GM12878 (cell line): ENCODE data around the gene GAS2L2. TPM values are rescaled to one million over a fixed set of nuclear protein-coding genes. Genes with fewer than 3 reads are reported as not detected.

Experiments used
- ATAC-seq: fragments of 200-7000 bp; cut with Tn5 transposase; 3 replicates; pipeline ENCODE4 v1.9.1; 2020; ENCODE audit warnings: mild to moderate bottlenecking, moderate library complexity
- BruUV-seq: library from RNA; stranded (reverse); fragments of 400-500 nt; replicated peaks from 2 replicates; lab custom pipeline; 2021; lab: Mats Ljungman, UMichigan
- CTCF ChIA-PET: fragments of 300-600 bp; sonication (Branson Sonifier 250); formaldehyde crosslinking; extraction: SDS; loops from one replicate; lab custom pipeline; 2021; ENCODE audit warnings: inconsistent platforms; lab: Yijun Ruan, JAX
- POLR2A ChIA-PET: fragments of 350-600 bp; formaldehyde crosslinking; extraction: SDS; loops from one replicate; lab custom pipeline; 2021; ENCODE audit warnings: inconsistent platforms; lab: Charles Lee
- RAD21 ChIA-PET: fragments of 300-600 bp; sonication (Branson Sonifier 250); formaldehyde crosslinking; loops from one replicate; lab custom pipeline; 2023; ENCODE audit warnings: antibody characterized with exemption; ENCODE audit not compliant: unreplicated experiment; lab: Charles Lee
- SMC1A ChIA-PET: fragments of 300-600 bp; sonication (Branson Sonifier 250); formaldehyde crosslinking; loops from one replicate; lab custom pipeline; 2023; ENCODE audit not compliant: unreplicated experiment, uncharacterized antibody; lab: Charles Lee
- DNase-seq: peaks from one replicate; pipeline ENCODE4 v3.0.0-alpha.2; 2011; ENCODE audit warnings: low read depth, low spot score
- FAIRE-seq: peaks from 3 replicates; lab custom pipeline; 2011; peaks lifted over from hg19 to GRCh38; lab: Jason Lieb, UNC
- H2AFZ ChIP-seq: 2 replicates; pipeline ENCODE4 v1.6.0; 2011; ENCODE audit warnings: low read depth, low read length, control low read depth; ENCODE audit not compliant: control insufficient read depth
- H3K27ac ChIP-seq: 2 replicates; pipeline ENCODE4 v1.5.1; 2011; ENCODE audit warnings: control low read depth; ENCODE audit not compliant: control insufficient read depth, insufficient read depth
- H3K27me3 ChIP-seq, 2 experiments: replicated peaks in 1 of 2; 2 replicates each; pipeline versions ENCODE4 v1.6.0 to v1.6.1; 2011; ENCODE audit warnings: low read length in 1 of 2; ENCODE audit not compliant: control insufficient read depth in 2 of 2, insufficient read depth in 2 of 2
- H3K36me3 ChIP-seq, 2 experiments: 2 replicates each; pipeline ENCODE4 v1.5.1; 2011; ENCODE audit warnings: low read length in 1 of 2; ENCODE audit not compliant: control insufficient read depth in 2 of 2, insufficient read depth in 2 of 2
- H3K4me1 ChIP-seq: 2 replicates; pipeline ENCODE4 v1.6.1; 2011; ENCODE audit warnings: mild to moderate bottlenecking, low read length, moderate library complexity, mixed read lengths; ENCODE audit not compliant: control insufficient read depth, insufficient read depth
- H3K4me2 ChIP-seq: 2 replicates; pipeline ENCODE4 v1.6.0; 2011; ENCODE audit warnings: control low read depth; ENCODE audit not compliant: control insufficient read depth, insufficient read depth
- H3K4me3 ChIP-seq: fragments of 200-600 bp; sonication (generic); 2 replicates; pipeline ENCODE4 v1.5.1; 2016
- H3K79me2 ChIP-seq: 2 replicates; pipeline ENCODE4 v1.6.0; 2011; ENCODE audit warnings: low read length; ENCODE audit not compliant: control insufficient read depth, insufficient read depth
- H3K9ac ChIP-seq: 2 replicates; pipeline ENCODE4 v1.8.0; 2011; ENCODE audit warnings: low read length, control low read depth, mixed read lengths; ENCODE audit not compliant: control insufficient read depth, insufficient read depth
- H3K9me3 ChIP-seq: replicated peaks from 3 replicates; pipeline ENCODE4 v1.5.1; 2011; ENCODE audit warnings: mild to moderate bottlenecking, low read length; ENCODE audit not compliant: control insufficient read depth, insufficient read depth
- H4K20me1 ChIP-seq: 2 replicates; pipeline ENCODE4 v1.6.0; 2011; ENCODE audit not compliant: control insufficient read depth, insufficient read depth
- BCL11A ChIP-seq: IDR thresholded peaks from 2 replicates; pipeline ENCODE4 v1.6.1; 2011; ENCODE audit warnings: low read depth, low read length
- EED ChIP-seq: sonication (generic); IDR thresholded peaks from 2 replicates; pipeline ENCODE4 v1.6.1; 2016; ENCODE audit warnings: antibody characterized with exemption, low read depth
- ESRRA ChIP-seq: IDR thresholded peaks from 2 replicates; pipeline ENCODE4 v1.6.1; 2012; ENCODE audit warnings: mild to moderate bottlenecking, low read length, improper control_type of control experiment
- HDAC6 ChIP-seq: fragments of 200-600 bp; sonication (generic); IDR thresholded peaks from one replicate; pipeline ENCODE4 v1.8.0; 2017; ENCODE audit warnings: antibody characterized with exemption; ENCODE audit not compliant: unreplicated experiment
- MYB ChIP-seq: fragments of 150-350 bp; IDR thresholded peaks from 2 replicates; pipeline ENCODE4 v1.6.1; 2014; ENCODE audit warnings: mild to moderate bottlenecking, low read depth, low read length, borderline replicate concordance
- NR2C1 ChIP-seq: fragments of 450-650 bp; IDR thresholded peaks from 2 replicates; pipeline ENCODE4 v1.6.1; 2017; ENCODE audit warnings: antibody characterized with exemption, mild to moderate bottlenecking, moderate library complexity
- POLR2A ChIP-seq: IDR thresholded peaks from 2 replicates; pipeline ENCODE4 v1.6.1; 2011; ENCODE audit warnings: low read depth, mild to moderate bottlenecking, low read length
- POU2F2 ChIP-seq: IDR thresholded peaks from 3 replicates; pipeline ENCODE4 v1.6.1; 2011; ENCODE audit warnings: low read depth, mild to moderate bottlenecking, low read length, borderline replicate concordance
- PRDM15 ChIP-seq: fragments of 450-650 bp; formaldehyde crosslinking; IDR thresholded peaks from 2 replicates; pipeline ENCODE4 v1.4.0; 2020; ENCODE audit warnings: mild to moderate bottlenecking, moderate library complexity
- SIN3A ChIP-seq: IDR thresholded peaks from 2 replicates; pipeline ENCODE4 v1.6.1; 2012; ENCODE audit warnings: low read depth, low read length, improper control_type of control experiment
- SMAD1 ChIP-seq: fragments of 450-650 bp; IDR thresholded peaks from 2 replicates; pipeline ENCODE4 v1.6.1; 2018; ENCODE audit warnings: mild to moderate bottlenecking, low read depth; ENCODE audit not compliant: partially characterized antibody
- SP1 ChIP-seq: IDR thresholded peaks from one replicate; pipeline ENCODE4 v1.6.1; 2011; ENCODE audit warnings: low read depth, low read length
- WGBS: methylation state at CpG from one replicate; pipeline ENCODE4 v1.1.6; 2016; ENCODE audit warnings: low lambda C conversion rate; ENCODE audit not compliant: insufficient replicate concordance, insufficient coverage; ENCODE audit errors: missing lambda C conversion rate; 5-methylcytosine and 5-hydroxymethylcytosine counted together
- in situ Hi-C: fragments of 300-500 bp; cut with MboI; formaldehyde crosslinking; loops from 9 replicates; pipeline ENCODE4 v1.14.3; 2018; ENCODE audit warnings: mixed read lengths
- intact Hi-C: fragments of 100-400 bp; cut with micrococcal nuclease; formaldehyde crosslinking; loops from one replicate; pipeline ENCODE4 v1.14.2; 2022; ENCODE audit not compliant: unreplicated experiment
- polyA plus RNA-seq, 11 experiments: library from polyadenylated mRNA; depleted of rRNA in 4 of 11; unstranded in 6 of 11; stranded (reverse) in 5 of 11; fragments of >200 nt; fragmentation: Nextera tagmentation in 4 of 11; fragmentation: Illumina TruSeq in 1 of 11; extraction: Ambion mirVana in 4 of 11; extraction: Trizol in 1 of 11; gene quantifications; 1 replicate in 1 of 11; 2 replicates in 10 of 11; pipeline versions ENCODE4 v1.2.1 to v1.2.3, GENCODE V29; 2011 to 2016; ENCODE audit warnings: inconsistent platforms in 2 of 11, missing spikeins in 2 of 11, low read depth in 1 of 11
- total RNA-seq, 4 experiments: library from RNA; depleted of rRNA in 3 of 4; stranded (reverse); fragments of >200 nt in 3 of 4; fragmentation: Illumina TruSeq in 1 of 4; extraction: Trizol in 1 of 4; gene quantifications; 2 replicates each; pipeline versions ENCODE4 v1.2.1 to v1.2.3, GENCODE V29; 2013 to 2021

Gene GAS2L2
- total and polyA plus RNA-seq, 10 of the 15 experiments (the other 5 are each of a cell fraction or from before 2014, with no cell fraction given), result 0.01 TPM; not detected in 9

- Histone ChIP-seq H3K4me1 (peaks cover 4% of the 10 kb centered on the region), H3K9me3 (no peaks in the 10 kb centered on the region), H3K36me3 (no peaks in the 10 kb centered on the region), H2AFZ (no peak overlapping the region), H4K20me1 (no peaks in the 10 kb centered on the region; the same call in 1 of the 2 replicates), H3K4me2 (no peak overlapping the region), H3K79me2 (no peaks in the 10 kb centered on the region), H3K27me3 (peaks cover 8 to 16% of the 10 kb centered on the region in 2 experiments), H3K9ac (no peak overlapping the region), H3K27ac (no peak overlapping the region), H3K4me3 (no peak overlapping the region)
- WGBS, result 47% methylated on average over 5 of the region's 5 CpGs
- ChIA-PET RAD21 (no interaction called here), POLR2A (no interaction called here), CTCF (no interaction called here), SMC1A (no interaction called here)
- no peak for TF ChIP-seq HDAC6
- no peak for TF ChIP-seq PRDM15 (CRISPR knock-in tag)
- TF ChIP-seq BCL11A, result no peak
- TF ChIP-seq SIN3A, result no peak
- TF ChIP-seq MYB, result no peak
- TF ChIP-seq NR2C1, result no peak
- TF ChIP-seq ESRRA, result no peak
- TF ChIP-seq SMAD1, result no peak
- no peak for TF ChIP-seq POLR2A
- TF ChIP-seq SP1, result no peak
- no peak for TF ChIP-seq POU2F2
- TF ChIP-seq EED, result no peak
- intact Hi-C loops, result no loop called here
- BruUV-seq, result no TSS peak
- DNase-seq (no peak), FAIRE-seq (no peak), ATAC-seq (no peak)
- in situ Hi-C loops, result no loop called here
Observed at GRCh38 chr17:35797918-35798317, 44.9 kb upstream of the GAS2L2 start.
